Upper lobe of right lung (tissue), 1 donor: ENCODE data around the gene ADPRHL1. TPM values are rescaled to one million over a fixed set of nuclear protein-coding genes. Genes with fewer than 3 reads are reported as not detected.
"Not testable (repeated sequence)": the region's sequence is repeated elsewhere in the genome, so short reads cannot be mapped to it uniquely, and the experiment has no call there.

ENCODE experiments used
- ATAC-seq: fragments of 200-7000 bp; cut with Tn5 transposase; one replicate; pipeline ENCODE4 v1.9.1; 2020; ENCODE audit warnings: mild to moderate bottlenecking, moderate library complexity
- DNase-seq: peaks from one replicate; pipeline ENCODE4 v3.0.0-alpha.2; 2020
- H3K27ac ChIP-seq: fragments of 200-600 bp; one replicate; pipeline ENCODE4 v1.8.0; 2022
- H3K27me3 ChIP-seq: fragments of 200-600 bp; one replicate; pipeline ENCODE4 v1.8.0; 2022; ENCODE audit warnings: mild to moderate bottlenecking
- H3K36me3 ChIP-seq: fragments of 200-600 bp; one replicate; pipeline ENCODE4 v1.8.0; 2022
- H3K4me1 ChIP-seq: fragments of 200-600 bp; one replicate; pipeline ENCODE4 v1.8.0; 2022
- H3K4me3 ChIP-seq: fragments of 200-600 bp; one replicate; pipeline ENCODE4 v1.8.0; 2022; ENCODE audit warnings: mild to moderate bottlenecking
- H3K9me3 ChIP-seq: fragments of 200-600 bp; one replicate; pipeline ENCODE4 v1.8.0; 2022
- CTCF ChIP-seq: fragments of 200-600 bp; IDR thresholded peaks from one replicate; pipeline ENCODE4 v1.8.0; 2022; ENCODE audit warnings: antibody characterized with exemption
- intact Hi-C: fragments of 100-400 bp; cut with DNase I; formaldehyde crosslinking; loops from one replicate; pipeline ENCODE4 v1.11.0; 2022
- total RNA-seq: library from RNA; stranded (reverse); fragmentation: NEBNext Ultra II Directional; extraction: Animal tissue kit (Norgen Biotek cat#: 25700); gene quantifications from one replicate; pipeline ENCODE4 v1.2.1, GENCODE V29; 2021
- donor health status: DM: no; HTN: yes; CAD: no; lungs with severe emphysema.

ADPRHL1 gene
- total RNA-seq, 1 donor from 2014 or later = 1.9 TPM

- Histone ChIP-seq H3K36me3 (no peaks in the 10 kb centered on the region), H3K27ac (no peak overlapping the region), H3K9me3 (no peaks in the 10 kb centered on the region), H3K4me1 (peaks cover 7% of the 10 kb centered on the region), H3K4me3 (no peak overlapping the region), H3K27me3 (no peaks in the 10 kb centered on the region)
- no peak for TF ChIP-seq CTCF
- DNase-seq (peak; percentile 23), ATAC-seq (no peak)
- intact Hi-C loops = no loop called here
These were observed 62.3 kb downstream of the ADPRHL1 start for GRCh38 chr13:113390874-113391497.

DNA sequence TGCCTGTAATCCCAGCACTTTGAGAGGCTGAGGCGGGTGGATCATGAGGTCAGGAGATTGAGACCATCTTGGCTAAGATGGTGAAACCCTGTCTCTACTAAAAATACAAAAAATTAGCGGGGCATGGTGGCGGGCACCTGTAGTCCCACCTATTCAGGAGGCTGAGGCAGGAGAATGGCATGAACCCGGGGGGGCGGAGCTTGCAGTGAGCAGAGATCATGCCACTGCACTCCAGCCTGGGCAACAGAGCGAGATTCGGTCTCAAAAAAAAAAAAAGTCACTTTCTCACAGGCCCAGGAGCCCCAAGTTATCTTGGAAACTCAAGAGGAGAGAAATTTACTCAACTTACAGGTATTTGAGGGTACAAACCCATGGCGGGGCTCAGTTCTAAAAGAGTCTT lies 63.7 kb downstream of the ADPRHL1 start:
- H3K4me1 ChIP-seq, intact Hi-C loops, H3K4me3 ChIP-seq, H3K27me3 ChIP-seq, H3K27ac ChIP-seq, H3K36me3 ChIP-seq, ATAC-seq, H3K9me3 ChIP-seq: not testable (repeated sequence)
- DNase-seq = peak; percentile 34

DNA sequence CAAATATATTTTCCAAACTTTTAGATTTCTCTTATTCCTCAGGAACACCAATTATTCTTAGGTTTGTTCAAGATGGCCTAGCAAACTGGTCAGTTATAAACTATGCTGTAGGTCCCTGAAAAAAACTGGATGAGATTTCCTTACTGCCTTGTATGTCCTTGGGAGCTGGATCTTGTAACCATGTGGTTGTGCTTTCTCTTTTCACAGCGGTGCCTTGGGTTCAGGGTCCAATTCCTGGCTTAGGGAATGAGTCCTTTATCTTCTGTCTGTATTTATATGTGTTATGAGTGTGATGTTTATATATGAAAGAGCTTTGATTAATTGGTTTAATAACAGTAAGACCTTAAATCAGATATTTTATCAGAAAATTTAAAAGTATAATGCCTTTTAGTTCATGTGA lies 65.9 kb downstream of the ADPRHL1 start:
- DNase-seq = no peak
- ATAC-seq = no peak
- H3K27ac ChIP-seq = no peak overlapping the region
- no peak for TF ChIP-seq CTCF
- H3K4me3 ChIP-seq = no peak overlapping the region
- H3K36me3 ChIP-seq = no peaks in the 10 kb centered on the region
- no peaks in the 10 kb centered on the region for H3K27me3 ChIP-seq
- no peaks in the 10 kb centered on the region for H3K4me1 ChIP-seq
- intact Hi-C loops = no loop called here
- H3K9me3 ChIP-seq = no peaks in the 10 kb centered on the region

DNA sequence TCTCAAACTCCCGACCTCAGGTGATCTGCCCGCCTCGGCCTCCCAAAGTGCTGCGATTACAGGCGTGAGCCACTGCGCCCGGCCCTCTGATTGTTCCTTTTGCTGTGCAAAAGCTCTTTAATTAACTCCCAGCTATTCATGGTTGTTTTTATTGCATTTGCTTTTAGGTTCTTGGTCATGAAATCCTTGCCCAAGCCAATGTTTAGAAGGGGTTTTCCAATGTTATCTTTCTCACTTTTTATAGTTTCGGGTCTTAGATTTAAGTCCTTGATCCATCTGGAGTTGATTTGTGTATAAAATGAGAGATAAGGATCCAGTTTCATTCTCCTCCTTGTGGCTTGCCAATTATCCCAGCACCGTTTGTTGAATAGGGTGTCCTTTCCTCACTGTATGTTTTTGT lies 70.2 kb downstream of the ADPRHL1 start:
- DNase-seq (no peak), ATAC-seq (no peak)
- intact Hi-C loops = no loop called here
- Histone ChIP-seq H3K9me3 (no peaks in the 10 kb centered on the region), H3K36me3 (no peaks in the 10 kb centered on the region), H3K4me1 (no peaks in the 10 kb centered on the region), H3K27me3 (no peaks in the 10 kb centered on the region), H3K27ac (no peak overlapping the region), H3K4me3 (no peak overlapping the region)
- no peak for TF ChIP-seq CTCF

- H3K4me3 ChIP-seq, H3K27ac ChIP-seq, H3K36me3 ChIP-seq, H3K9me3 ChIP-seq, H3K4me1 ChIP-seq, intact Hi-C loops, H3K27me3 ChIP-seq, ATAC-seq, DNase-seq: not testable (repeated sequence)
These were observed 70.7 kb downstream of the ADPRHL1 start for GRCh38 chr13:113382542-113382941.

GRCh38 chr13:113378825-113379224 lies 74.5 kb downstream of the ADPRHL1 start:
- no peaks in the 10 kb centered on the region for H3K4me1 ChIP-seq
- no peak for TF ChIP-seq CTCF
- H3K27ac ChIP-seq = no peak overlapping the region
- H3K9me3 ChIP-seq = no peaks in the 10 kb centered on the region
- H3K27me3 ChIP-seq = no peaks in the 10 kb centered on the region
- H3K36me3 ChIP-seq = no peaks in the 10 kb centered on the region
- H3K4me3 ChIP-seq = no peak overlapping the region
- DNase-seq (no peak), ATAC-seq (no peak)
- intact Hi-C loops = no loop called here
